Measurements from ENCODE around the gene TJP1. TPM values are rescaled to one million over a fixed set of nuclear protein-coding genes. Genes with fewer than 3 reads are reported as not detected.

Gene TJP1
- total and polyA plus RNA-seq, 2 experiments from 2014 or later: 34.4 to 88.7 TPM

DNA sequence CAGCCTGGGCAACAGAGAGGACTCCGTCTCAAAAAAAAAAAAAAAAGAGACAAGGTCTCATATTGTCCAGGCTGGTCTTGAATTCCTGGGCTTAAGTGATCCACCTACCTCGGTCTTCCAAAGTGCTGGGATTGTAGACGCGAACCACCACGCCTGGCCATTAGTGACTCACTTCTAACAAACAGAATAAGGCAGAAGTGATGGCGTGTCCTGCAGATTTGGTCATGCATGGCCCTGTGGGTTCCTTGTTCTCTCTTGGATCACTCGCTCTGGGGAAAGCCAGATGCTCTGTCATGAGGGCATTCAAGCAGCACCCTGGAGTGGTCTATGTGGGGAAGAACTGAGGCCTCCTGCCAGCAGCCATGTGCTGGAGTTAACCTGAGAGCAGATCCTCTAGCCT is 27.4 kb upstream of the TJP1 start:
- Histone ChIP-seq H2AFZ (no peak overlapping the region), H3K4me2 (no peak overlapping the region), H3K79me2 (no peaks in the 10 kb centered on the region), H4K20me1 (ENCODE audit: insufficient read depth, poor library complexity, severe bottlenecking) (no peaks in the 10 kb centered on the region), H3K27ac (no peak overlapping the region), H3K9me3 (ENCODE audit: low read depth) (peaks cover 4% of the 10 kb centered on the region), H3K36me3 (replicated peaks; ENCODE audit: insufficient read depth, low read depth) (no peaks in the 10 kb centered on the region), H3K9me2 (replicated peaks; ENCODE audit: insufficient read depth) (no peaks in the 10 kb centered on the region), H3K4me1 (ENCODE audit: insufficient read depth) (no peaks in the 10 kb centered on the region), H3K27me3 (no peaks in the 10 kb centered on the region), H3K4me3 (no peak overlapping the region)
- TF ChIP-seq, protein P1, sequence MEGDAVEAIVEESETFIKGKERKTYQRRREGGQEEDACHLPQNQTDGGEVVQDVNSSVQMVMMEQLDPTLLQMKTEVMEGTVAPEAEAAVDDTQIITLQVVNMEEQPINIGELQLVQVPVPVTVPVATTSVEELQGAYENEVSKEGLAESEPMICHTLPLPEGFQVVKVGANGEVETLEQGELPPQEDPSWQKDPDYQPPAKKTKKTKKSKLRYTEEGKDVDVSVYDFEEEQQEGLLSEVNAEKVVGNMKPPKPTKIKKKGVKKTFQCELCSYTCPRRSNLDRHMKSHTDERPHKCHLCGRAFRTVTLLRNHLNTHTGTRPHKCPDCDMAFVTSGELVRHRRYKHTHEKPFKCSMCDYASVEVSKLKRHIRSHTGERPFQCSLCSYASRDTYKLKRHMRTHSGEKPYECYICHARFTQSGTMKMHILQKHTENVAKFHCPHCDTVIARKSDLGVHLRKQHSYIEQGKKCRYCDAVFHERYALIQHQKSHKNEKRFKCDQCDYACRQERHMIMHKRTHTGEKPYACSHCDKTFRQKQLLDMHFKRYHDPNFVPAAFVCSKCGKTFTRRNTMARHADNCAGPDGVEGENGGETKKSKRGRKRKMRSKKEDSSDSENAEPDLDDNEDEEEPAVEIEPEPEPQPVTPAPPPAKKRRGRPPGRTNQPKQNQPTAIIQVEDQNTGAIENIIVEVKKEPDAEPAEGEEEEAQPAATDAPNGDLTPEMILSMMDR (IDR thresholded peaks at IDR 0.05; ENCODE audit: poor library complexity): no peak
- TF ChIP-seq EZH2phosphoT487 (IDR thresholded peaks at IDR 0.05; ENCODE audit: low read depth, severe bottlenecking, unreplicated experiment) (no peak), EZH2 (IDR thresholded peaks at IDR 0.05; ENCODE audit: borderline replicate concordance) (no peak)
- WGBS (ENCODE audit: low lambda C conversion rate, missing lambda C conversion rate): 96% methylated on average over 7 of the region's 7 CpGs
- no peak for DNase-seq (ENCODE audit: low spot score)

DNA sequence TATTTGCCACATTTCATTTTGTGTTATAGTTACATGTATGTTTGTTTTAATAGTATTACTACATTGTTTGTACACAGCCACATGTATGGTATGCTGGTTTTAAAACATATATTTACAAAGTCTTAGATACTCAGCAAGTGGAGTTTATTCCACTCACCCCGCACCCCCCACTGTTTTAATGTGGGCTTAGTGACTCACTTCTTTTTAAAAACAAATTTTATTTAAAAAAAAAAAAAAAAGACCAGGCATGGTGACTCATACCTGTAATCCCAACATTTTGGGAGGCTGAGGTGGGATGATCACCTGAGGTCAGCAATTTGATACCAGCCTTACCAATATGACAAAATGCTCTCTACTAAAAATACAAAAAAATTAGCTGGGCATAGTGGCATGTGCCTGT is 26.9 kb upstream of the TJP1 start:
- H3K27me3 ChIP-seq: no peaks in the 10 kb centered on the region
- no peak overlapping the region for H3K27ac ChIP-seq
- no peaks in the 10 kb centered on the region for H3K4me1 ChIP-seq (ENCODE audit: insufficient read depth)
- H4K20me1 ChIP-seq (ENCODE audit: insufficient read depth, poor library complexity, severe bottlenecking): no peaks in the 10 kb centered on the region
- H3K9me2 ChIP-seq (replicated peaks; ENCODE audit: insufficient read depth): no peaks in the 10 kb centered on the region
- peaks cover 4% of the 10 kb centered on the region for H3K9me3 ChIP-seq (ENCODE audit: low read depth)
- H3K4me3 ChIP-seq: no peak overlapping the region
- no peaks in the 10 kb centered on the region for H3K36me3 ChIP-seq (replicated peaks; ENCODE audit: insufficient read depth, low read depth)
- H3K4me2 ChIP-seq: no peak overlapping the region
- TF ChIP-seq, protein P1 (IDR thresholded peaks at IDR 0.05; ENCODE audit: poor library complexity): no peak
- TF ChIP-seq EZH2 (IDR thresholded peaks at IDR 0.05; ENCODE audit: borderline replicate concordance) (no peak), EZH2phosphoT487 (IDR thresholded peaks at IDR 0.05; ENCODE audit: low read depth, severe bottlenecking, unreplicated experiment) (no peak)
- H3K79me2 ChIP-seq: no peaks in the 10 kb centered on the region
- no peak for DNase-seq (ENCODE audit: low spot score)
- H2AFZ ChIP-seq: no peak overlapping the region
- WGBS (ENCODE audit: low lambda C conversion rate, missing lambda C conversion rate): 85% methylated on average over 1 of the region's 1 CpG

DNA sequence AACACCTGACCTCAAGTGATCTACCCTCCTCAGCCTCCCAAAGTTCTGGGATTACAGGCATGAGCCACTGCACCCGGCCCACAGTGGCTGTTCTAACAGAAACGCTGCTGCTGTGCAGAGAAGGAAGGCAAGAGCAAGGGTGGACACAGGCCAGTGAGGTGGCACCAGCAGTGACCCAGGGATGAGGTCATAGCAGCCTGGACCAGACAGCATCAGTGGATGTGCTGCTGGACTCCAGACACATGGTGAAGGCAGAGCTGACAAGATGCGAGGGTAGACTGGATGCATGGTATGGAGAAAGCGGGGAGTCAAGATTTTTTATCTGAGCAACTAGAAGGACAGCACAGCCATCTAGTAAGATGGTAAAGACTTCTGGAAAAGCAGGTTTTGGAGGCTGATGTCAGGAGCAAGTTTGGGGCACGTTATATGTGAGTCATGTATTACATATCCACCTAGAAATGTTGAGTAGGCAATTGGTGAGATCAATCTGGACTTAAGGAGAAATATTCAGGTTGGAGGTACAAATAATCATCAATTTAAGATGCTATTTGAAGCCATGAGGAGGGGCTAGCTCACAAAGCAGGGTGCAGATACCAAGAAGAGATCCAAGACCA is 22.1 kb upstream of the TJP1 start:
- Histone ChIP-seq H3K27ac (no peak overlapping the region), H3K4me3 (no peak overlapping the region), H3K36me3 (replicated peaks; ENCODE audit: insufficient read depth, low read depth) (no peaks in the 10 kb centered on the region), H4K20me1 (ENCODE audit: insufficient read depth, poor library complexity, severe bottlenecking) (no peaks in the 10 kb centered on the region), H3K9me2 (replicated peaks; ENCODE audit: insufficient read depth) (no peaks in the 10 kb centered on the region), H3K4me2 (no peak overlapping the region), H3K4me1 (ENCODE audit: insufficient read depth) (no peaks in the 10 kb centered on the region), H3K79me2 (no peaks in the 10 kb centered on the region), H3K9me3 (ENCODE audit: low read depth) (no peaks in the 10 kb centered on the region), H3K27me3 (no peaks in the 10 kb centered on the region), H2AFZ (no peak overlapping the region)
- TF ChIP-seq, protein P1 (IDR thresholded peaks at IDR 0.05; ENCODE audit: poor library complexity): no peak
- TF ChIP-seq EZH2phosphoT487 (IDR thresholded peaks at IDR 0.05; ENCODE audit: low read depth, severe bottlenecking, unreplicated experiment) (no peak), EZH2 (IDR thresholded peaks at IDR 0.05; ENCODE audit: borderline replicate concordance) (no peak)
- WGBS (ENCODE audit: low lambda C conversion rate, missing lambda C conversion rate): 88% methylated on average over 5 of the region's 5 CpGs
- DNase-seq (ENCODE audit: low spot score): no peak
